Fibroblast of pulmonary artery (primary cell): ENCODE measurements around the gene SIVA1.

Experiments used
- DNase-seq: peaks from one replicate; pipeline ENCODE4 v3.0.0-alpha.2; 2010; ENCODE audit warnings: low read depth
- H3K4me3 ChIP-seq: replicated peaks from 2 replicates; pipeline ENCODE4 v1.5.1; 2011; ENCODE audit warnings: low read depth, mild to moderate bottlenecking, control low read depth, low read length, moderate library complexity
- TF ChIP-seq, protein P1 (sequence below): IDR thresholded peaks from 2 replicates; pipeline ENCODE4 v1.5.1; 2011; ENCODE audit warnings: mild to moderate bottlenecking, control low read depth, low read length, inconsistent platforms; ENCODE audit errors: missing control alignments

The SIVA1 gene

GRCh38 chr14:104786726-104787675 is 34.1 kb downstream of the SIVA1 start:
- TF ChIP-seq, protein P1, sequence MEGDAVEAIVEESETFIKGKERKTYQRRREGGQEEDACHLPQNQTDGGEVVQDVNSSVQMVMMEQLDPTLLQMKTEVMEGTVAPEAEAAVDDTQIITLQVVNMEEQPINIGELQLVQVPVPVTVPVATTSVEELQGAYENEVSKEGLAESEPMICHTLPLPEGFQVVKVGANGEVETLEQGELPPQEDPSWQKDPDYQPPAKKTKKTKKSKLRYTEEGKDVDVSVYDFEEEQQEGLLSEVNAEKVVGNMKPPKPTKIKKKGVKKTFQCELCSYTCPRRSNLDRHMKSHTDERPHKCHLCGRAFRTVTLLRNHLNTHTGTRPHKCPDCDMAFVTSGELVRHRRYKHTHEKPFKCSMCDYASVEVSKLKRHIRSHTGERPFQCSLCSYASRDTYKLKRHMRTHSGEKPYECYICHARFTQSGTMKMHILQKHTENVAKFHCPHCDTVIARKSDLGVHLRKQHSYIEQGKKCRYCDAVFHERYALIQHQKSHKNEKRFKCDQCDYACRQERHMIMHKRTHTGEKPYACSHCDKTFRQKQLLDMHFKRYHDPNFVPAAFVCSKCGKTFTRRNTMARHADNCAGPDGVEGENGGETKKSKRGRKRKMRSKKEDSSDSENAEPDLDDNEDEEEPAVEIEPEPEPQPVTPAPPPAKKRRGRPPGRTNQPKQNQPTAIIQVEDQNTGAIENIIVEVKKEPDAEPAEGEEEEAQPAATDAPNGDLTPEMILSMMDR, result no peak

DNA sequence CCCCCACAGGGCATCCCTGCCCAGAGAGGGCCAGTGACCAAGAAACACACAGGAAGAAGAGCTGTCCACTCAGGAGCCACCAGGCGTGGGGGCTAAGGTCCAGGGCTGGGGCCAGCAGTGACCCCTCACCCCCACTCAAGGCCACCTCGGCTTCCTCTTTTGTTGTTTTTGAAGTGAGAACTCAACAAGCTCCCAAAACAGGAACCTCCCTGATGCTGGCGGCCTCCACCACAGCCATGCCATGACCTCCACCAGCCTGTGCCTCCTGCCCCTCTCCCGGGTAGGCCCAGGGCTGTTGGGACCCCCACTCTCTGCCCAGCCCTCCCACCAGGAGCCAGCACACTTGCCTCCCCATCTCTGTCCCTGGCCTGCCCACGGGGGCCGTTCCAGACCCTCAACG is 34.8 kb downstream of the SIVA1 start:
- no peak for DNase-seq
- no peak overlapping the region for H3K4me3 ChIP-seq
- TF ChIP-seq, protein P1, result no peak

More at GRCh38 chr14:104786726-104787675, 34.1 kb downstream of the SIVA1 start:
- H3K4me3 ChIP-seq, result no peak overlapping the region
- DNase-seq, result no peak

GRCh38 chr14:104788161-104788818 is 35.3 kb downstream of the SIVA1 start:
- no peak overlapping the region for H3K4me3 ChIP-seq

GRCh38 chr14:104788873-104789663 is 36.1 kb downstream of the SIVA1 start:
- DNase-seq, result no peak
- H3K4me3 ChIP-seq, result no peak overlapping the region
- TF ChIP-seq, protein P1, result no peak

More at GRCh38 chr14:104788161-104788818, 35.3 kb downstream of the SIVA1 start:
- TF ChIP-seq, protein P1, result no peak
- no peak for DNase-seq

GRCh38 chr14:104789752-104790743 is 37.1 kb downstream of the SIVA1 start:
- TF ChIP-seq, protein P1, result no peak
- no peak for DNase-seq
- H3K4me3 ChIP-seq, result no peak overlapping the region

DNA sequence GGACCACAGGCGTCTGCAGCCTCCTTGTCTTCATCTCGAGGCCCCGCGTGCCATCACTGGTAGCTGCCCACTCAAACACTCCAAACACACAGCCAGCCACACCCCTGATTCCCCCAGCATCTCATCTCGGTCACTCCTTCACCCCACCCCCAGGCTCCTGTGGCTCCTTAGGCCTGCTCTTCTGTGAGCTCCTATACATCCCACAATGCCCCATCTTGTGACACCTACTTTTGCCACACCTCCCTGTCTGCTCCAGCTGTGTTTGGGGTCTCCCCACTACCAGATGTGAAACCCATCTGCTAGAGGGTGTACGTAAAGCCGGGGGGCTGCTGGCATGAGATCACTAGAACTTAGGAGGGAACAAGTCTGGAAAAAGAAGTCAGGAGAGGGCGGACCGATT is 38.5 kb downstream of the SIVA1 start:
- H3K4me3 ChIP-seq, result no peak overlapping the region
- DNase-seq, result no peak
- TF ChIP-seq, protein P1, result no peak
